22Rv1 (cell line): ENCODE measurements around the gene TSPAN12.

Source experiments
- ZFX ChIP-seq: fragments of 450-650 bp; IDR thresholded peaks from 2 replicates; pipeline ENCODE4 v1.6.1; 2017; ENCODE audit warnings: antibody characterized with exemption, borderline replicate concordance
- TF ChIP-seq, protein P1 (sequence below): fragments of 450-650 bp; IDR thresholded peaks from 2 replicates; pipeline ENCODE4 v1.5.1; 2017; ENCODE audit warnings: mild to moderate bottlenecking

- no peak for TF ChIP-seq ZFX
- TF ChIP-seq, protein P1, sequence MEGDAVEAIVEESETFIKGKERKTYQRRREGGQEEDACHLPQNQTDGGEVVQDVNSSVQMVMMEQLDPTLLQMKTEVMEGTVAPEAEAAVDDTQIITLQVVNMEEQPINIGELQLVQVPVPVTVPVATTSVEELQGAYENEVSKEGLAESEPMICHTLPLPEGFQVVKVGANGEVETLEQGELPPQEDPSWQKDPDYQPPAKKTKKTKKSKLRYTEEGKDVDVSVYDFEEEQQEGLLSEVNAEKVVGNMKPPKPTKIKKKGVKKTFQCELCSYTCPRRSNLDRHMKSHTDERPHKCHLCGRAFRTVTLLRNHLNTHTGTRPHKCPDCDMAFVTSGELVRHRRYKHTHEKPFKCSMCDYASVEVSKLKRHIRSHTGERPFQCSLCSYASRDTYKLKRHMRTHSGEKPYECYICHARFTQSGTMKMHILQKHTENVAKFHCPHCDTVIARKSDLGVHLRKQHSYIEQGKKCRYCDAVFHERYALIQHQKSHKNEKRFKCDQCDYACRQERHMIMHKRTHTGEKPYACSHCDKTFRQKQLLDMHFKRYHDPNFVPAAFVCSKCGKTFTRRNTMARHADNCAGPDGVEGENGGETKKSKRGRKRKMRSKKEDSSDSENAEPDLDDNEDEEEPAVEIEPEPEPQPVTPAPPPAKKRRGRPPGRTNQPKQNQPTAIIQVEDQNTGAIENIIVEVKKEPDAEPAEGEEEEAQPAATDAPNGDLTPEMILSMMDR = no peak
These were observed 117.6 kb downstream of the TSPAN12 start for GRCh38 chr7:120740348-120740747.
